ENCODE measurements around the gene AUH. TPM values are rescaled to one million over a fixed set of nuclear protein-coding genes. Genes with fewer than 3 reads are reported as not detected.

Gene AUH
- total and polyA plus RNA-seq, 2 donors (not counting 1 experiment from before 2014, with no cell fraction given): 5.2 to 29.1 TPM

DNA sequence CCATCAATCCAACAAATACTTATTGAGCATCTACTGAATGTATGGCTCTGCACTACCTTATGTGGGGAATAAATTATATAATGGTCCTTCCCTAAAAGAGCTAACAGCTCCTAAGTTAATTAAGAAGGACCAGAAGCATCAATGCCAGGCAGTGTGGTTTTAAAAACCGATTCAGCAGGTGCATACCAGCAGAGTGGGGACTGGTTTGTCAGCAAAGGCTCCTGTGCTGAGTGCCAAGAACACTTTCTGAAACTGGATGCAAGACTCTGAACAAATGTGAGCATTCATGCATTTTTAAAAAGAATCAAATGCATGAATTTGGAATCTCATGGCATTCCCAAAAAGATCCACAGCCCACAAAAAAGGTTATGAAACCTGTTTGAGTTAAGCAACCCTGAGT is 142.2 kb downstream of the AUH start:
- Histone ChIP-seq H3K36me3 (replicated peaks in 1 of 2; ENCODE audit: control extremely low read depth in 1 of 2, control insufficient read depth in 1 of 2, extremely low read depth in 1 of 2, insufficient read depth in 2 of 2, low read length in 1 of 2) (peaks cover 0 to 4% of the 10 kb centered on the region in 2 experiments), H2AFZ (ENCODE audit: insufficient read depth, low read depth, low read length, poor library complexity, severe bottlenecking) (no peak overlapping the region), H3K4me2 (replicated peaks; ENCODE audit: low read depth, low read length, poor library complexity, severe bottlenecking) (no peak overlapping the region), H3K4me3 (ENCODE audit: control extremely low read depth in 1 of 5, extremely low read depth in 1 of 5, insufficient read depth in 1 of 5, low read depth in 2 of 5, low read length in 4 of 5) (no peak overlapping the region), H3K79me2 (ENCODE audit: control insufficient read depth, insufficient read depth, low read length) (no peaks in the 10 kb centered on the region), H3K9me3 (ENCODE audit: control extremely low read depth in 1 of 3, control insufficient read depth in 2 of 3, insufficient read depth in 1 of 3, low read length in 2 of 3) (no peaks in the 10 kb centered on the region), H4K20me1 (ENCODE audit: control insufficient read depth, insufficient read depth, low read length, poor library complexity, severe bottlenecking) (no peaks in the 10 kb centered on the region), H3K27me3 (replicated peaks in 1 of 4; ENCODE audit: control extremely low read depth in 1 of 4, control insufficient read depth in 3 of 4, insufficient read depth in 4 of 4, low read length in 3 of 4) (no peaks in the 10 kb centered on the region), H3K27ac (ENCODE audit: low read length in 2 of 2) (no peak overlapping the region), H3K4me1 (ENCODE audit: control insufficient read depth in 2 of 2, insufficient read depth in 2 of 2, low read length in 2 of 2) (no peaks in the 10 kb centered on the region), H3K9ac (ENCODE audit: low read length) (no peak overlapping the region)
- intact Hi-C loops (cut with micrococcal nuclease): no loop called here
- no peak overlapping the region for H3K4me3 Mint-ChIP-seq
- no peak overlapping the region for H3K27ac Mint-ChIP-seq
- H3K4me1 Mint-ChIP-seq: no peaks in the 10 kb centered on the region
- DNase-seq (no peak), ATAC-seq (ENCODE audit: low read depth) (no peak)
- H3K27me3 Mint-ChIP-seq: no peaks in the 10 kb centered on the region
- ChIA-PET CTCF (no interaction called here), POLR2A (no interaction called here)
- WGBS (ENCODE audit: insufficient coverage): 100% methylated on average over 1 of the region's 1 CpG
- TF ChIP-seq, protein P1, sequence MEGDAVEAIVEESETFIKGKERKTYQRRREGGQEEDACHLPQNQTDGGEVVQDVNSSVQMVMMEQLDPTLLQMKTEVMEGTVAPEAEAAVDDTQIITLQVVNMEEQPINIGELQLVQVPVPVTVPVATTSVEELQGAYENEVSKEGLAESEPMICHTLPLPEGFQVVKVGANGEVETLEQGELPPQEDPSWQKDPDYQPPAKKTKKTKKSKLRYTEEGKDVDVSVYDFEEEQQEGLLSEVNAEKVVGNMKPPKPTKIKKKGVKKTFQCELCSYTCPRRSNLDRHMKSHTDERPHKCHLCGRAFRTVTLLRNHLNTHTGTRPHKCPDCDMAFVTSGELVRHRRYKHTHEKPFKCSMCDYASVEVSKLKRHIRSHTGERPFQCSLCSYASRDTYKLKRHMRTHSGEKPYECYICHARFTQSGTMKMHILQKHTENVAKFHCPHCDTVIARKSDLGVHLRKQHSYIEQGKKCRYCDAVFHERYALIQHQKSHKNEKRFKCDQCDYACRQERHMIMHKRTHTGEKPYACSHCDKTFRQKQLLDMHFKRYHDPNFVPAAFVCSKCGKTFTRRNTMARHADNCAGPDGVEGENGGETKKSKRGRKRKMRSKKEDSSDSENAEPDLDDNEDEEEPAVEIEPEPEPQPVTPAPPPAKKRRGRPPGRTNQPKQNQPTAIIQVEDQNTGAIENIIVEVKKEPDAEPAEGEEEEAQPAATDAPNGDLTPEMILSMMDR (IDR thresholded peaks at IDR 0.05): no peak
- no peak for TF ChIP-seq EZH2 (IDR thresholded peaks at IDR 0.05; ENCODE audit: borderline replicate concordance, insufficient read depth, low read depth, low read length, poor library complexity, severe bottlenecking)
- no peaks in the 10 kb centered on the region for H3K9me3 Mint-ChIP-seq (ENCODE audit: insufficient read depth)

DNA sequence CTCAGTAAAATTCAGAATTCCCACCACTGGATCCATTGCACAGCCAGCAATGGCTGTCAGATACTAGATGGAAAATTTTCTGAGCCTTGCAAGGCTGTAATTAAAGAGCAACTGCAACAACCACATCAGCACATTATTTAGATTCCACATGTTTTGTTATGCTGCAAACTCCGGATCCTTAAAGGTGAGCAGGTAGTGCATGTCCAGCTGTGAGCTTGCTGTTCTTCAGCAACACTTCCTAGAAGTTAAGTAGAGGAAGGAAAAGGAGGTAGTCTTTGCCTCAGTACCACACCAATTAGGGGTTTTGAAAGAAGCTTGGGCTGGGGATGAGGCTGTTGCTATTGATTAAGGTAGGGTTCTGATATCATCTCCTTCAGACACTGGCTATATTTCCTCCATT is 144.3 kb downstream of the AUH start:
- Histone ChIP-seq H3K79me2 (ENCODE audit: control insufficient read depth, insufficient read depth, low read length) (no peaks in the 10 kb centered on the region), H3K4me2 (replicated peaks; ENCODE audit: low read depth, low read length, poor library complexity, severe bottlenecking) (no peak overlapping the region), H4K20me1 (ENCODE audit: control insufficient read depth, insufficient read depth, low read length, poor library complexity, severe bottlenecking) (no peaks in the 10 kb centered on the region), H2AFZ (ENCODE audit: insufficient read depth, low read depth, low read length, poor library complexity, severe bottlenecking) (no peak overlapping the region), H3K27me3 (replicated peaks in 1 of 4; ENCODE audit: control extremely low read depth in 1 of 4, control insufficient read depth in 3 of 4, insufficient read depth in 4 of 4, low read length in 3 of 4) (no peaks in the 10 kb centered on the region), H3K36me3 (replicated peaks in 1 of 2; ENCODE audit: control extremely low read depth in 1 of 2, control insufficient read depth in 1 of 2, extremely low read depth in 1 of 2, insufficient read depth in 2 of 2, low read length in 1 of 2) (peaks cover 0 to 4% of the 10 kb centered on the region in 2 experiments), H3K27ac (ENCODE audit: low read length in 2 of 2) (no peak overlapping the region), H3K4me1 (ENCODE audit: control insufficient read depth in 2 of 2, insufficient read depth in 2 of 2, low read length in 2 of 2) (no peaks in the 10 kb centered on the region), H3K9me3 (ENCODE audit: control extremely low read depth in 1 of 3, control insufficient read depth in 2 of 3, insufficient read depth in 1 of 3, low read length in 2 of 3) (no peaks in the 10 kb centered on the region), H3K9ac (ENCODE audit: low read length) (no peak overlapping the region), H3K4me3 (ENCODE audit: control extremely low read depth in 1 of 5, extremely low read depth in 1 of 5, insufficient read depth in 1 of 5, low read depth in 2 of 5, low read length in 4 of 5) (no peak overlapping the region)
- intact Hi-C loops (cut with micrococcal nuclease): no loop called here
- no peak for DNase-seq
- Mint-ChIP-seq H3K4me1 (peaks cover under 1% of the 10 kb centered on the region), H3K4me3 (no peak overlapping the region), H3K27ac (no peak overlapping the region), H3K27me3 (no peaks in the 10 kb centered on the region), H3K9me3 (ENCODE audit: insufficient read depth) (no peaks in the 10 kb centered on the region)
- no CpG with 5 or more reads among the region's 1 CpG for WGBS (ENCODE audit: insufficient coverage)
- ATAC-seq (ENCODE audit: low read depth): no peak
- TF ChIP-seq EZH2 (IDR thresholded peaks at IDR 0.05; ENCODE audit: borderline replicate concordance, insufficient read depth, low read depth, low read length, poor library complexity, severe bottlenecking): no peak
- TF ChIP-seq, protein P1 (IDR thresholded peaks at IDR 0.05): no peak
- ChIA-PET CTCF (no interaction called here), POLR2A (no interaction called here)

Measured in B cell (primary cell).